ENCODE data around the gene BFSP1.

Gene BFSP1

DNA sequence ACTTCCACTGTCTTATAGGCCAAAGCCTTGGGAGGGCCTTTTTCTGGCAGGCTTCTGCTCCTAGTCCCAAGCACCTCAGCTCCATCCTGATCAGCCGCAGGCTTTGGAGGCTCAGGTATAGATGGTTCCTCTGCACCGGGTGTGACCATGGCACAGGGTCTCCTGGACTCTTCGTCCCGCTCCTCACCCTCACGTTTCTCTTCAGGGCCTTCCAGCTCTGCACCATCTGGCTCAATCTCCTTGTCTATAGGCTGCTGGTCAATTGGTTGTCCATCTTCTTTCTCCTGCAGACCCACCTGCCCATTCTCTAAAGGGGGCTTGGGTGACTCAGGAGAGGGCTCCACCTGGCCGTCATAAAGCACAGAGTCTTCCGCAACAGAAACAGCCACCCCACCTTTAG is 37.0 kb downstream of the BFSP1 start:
- FAIRE-seq = no peak

GRCh38 chr20:17493173-17493572 is 38.0 kb downstream of the BFSP1 start:
- no peak for FAIRE-seq

DNA sequence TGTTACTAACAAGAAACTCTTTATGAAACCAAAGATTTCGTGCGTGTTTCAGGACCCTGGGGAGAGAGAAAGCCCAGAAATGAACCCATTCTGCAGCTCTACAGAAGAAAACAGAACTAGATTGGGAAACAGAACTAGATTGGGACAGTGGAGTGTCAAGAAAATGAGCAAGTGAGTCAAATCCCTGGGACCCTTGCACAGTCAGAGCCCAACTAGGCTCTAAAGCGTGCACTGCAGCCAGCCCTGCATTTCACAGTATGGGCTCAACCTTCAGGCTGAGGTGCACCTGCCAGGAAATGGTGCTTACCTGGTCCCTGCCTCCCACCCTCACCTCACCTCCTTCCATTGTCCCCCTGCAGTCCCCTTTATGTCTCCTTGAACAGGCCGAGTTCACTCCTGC is 39.7 kb downstream of the BFSP1 start:
- no peak for FAIRE-seq

DNA sequence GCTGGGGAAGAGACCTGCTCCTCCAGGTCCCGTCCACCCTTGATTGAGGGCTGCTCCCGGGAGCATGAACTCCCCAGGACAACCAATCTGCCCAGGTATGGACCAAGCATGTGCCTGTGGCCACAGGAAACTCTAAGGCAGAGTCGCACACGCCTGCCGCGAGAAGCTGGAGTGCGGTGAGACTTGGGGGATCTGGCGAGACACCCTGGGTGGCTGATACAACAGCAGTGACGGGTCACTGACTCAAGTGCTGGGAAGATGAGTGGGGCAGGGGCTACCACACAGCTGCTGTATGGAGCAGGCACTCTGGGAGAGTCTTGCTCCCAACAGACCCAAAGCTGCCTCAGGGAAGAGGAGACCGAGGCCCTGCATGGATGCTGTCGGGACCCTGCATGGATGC is 40.1 kb downstream of the BFSP1 start:
- FAIRE-seq = no peak

- no peak for FAIRE-seq
Measured at GRCh38 chr20:17490501-17490900, 40.7 kb downstream of the BFSP1 start.

- no peak for FAIRE-seq
Measured at GRCh38 chr20:17488916-17489600, 42.1 kb downstream of the BFSP1 start.

GRCh38 chr20:17485017-17485416 is 46.2 kb downstream of the BFSP1 start:
- no peak for FAIRE-seq

GRCh38 chr20:17482536-17482935 is 48.6 kb downstream of the BFSP1 start:
- FAIRE-seq = no peak

GRCh38 chr20:17481661-17482060 is 49.5 kb downstream of the BFSP1 start:
- no peak for FAIRE-seq

GRCh38 chr20:17480696-17481095 is 50.5 kb downstream of the BFSP1 start:
- FAIRE-seq = no peak

DNA sequence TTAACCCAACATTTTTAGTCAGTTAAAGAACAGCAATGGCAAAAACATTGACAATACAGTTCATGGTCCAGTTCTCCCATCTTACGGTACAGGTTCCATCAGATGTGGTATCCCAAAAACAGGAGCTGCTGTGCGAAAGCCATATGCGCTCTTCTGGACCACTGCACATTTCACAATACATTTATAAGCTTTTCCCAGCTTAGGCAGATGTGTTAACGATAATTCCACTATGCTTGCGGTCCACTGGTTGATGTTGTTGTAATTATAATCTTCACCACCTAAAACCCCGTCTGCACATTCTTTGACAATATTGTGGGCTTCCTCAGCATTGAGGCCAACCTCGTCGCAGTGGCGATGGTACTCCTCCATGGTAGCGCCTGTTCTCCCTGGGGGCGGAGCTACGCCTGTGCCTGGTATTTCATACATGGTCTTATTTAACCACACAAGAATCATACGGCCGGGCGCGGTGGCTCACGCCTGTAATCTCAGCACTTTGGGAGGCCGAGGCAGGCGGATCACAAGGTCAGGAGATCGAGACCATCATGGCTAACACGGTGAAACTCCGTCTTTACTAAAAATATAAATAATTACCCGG is 52.0 kb downstream of the BFSP1 start:
- no peak for FAIRE-seq

DNA sequence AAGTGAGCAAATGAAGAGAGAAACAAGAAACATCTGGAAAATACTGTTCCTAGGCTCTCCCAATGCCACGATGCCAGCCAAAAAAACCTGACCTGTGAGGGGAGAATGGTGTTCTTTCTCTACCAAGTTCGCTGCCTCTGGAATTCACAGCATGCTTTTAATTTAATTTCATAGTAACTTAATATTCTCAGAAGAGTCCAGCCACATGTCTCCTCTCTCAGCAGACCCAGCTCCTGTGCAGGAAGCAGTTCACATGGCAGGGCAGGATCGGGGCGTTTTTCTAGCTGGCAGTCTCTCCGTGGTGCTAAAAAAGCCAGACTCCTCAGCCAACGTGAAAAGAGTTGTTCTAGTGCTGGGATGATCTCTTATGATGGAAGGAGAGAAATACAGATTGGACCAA is 57.5 kb downstream of the BFSP1 start:
- no peak for FAIRE-seq

DNA sequence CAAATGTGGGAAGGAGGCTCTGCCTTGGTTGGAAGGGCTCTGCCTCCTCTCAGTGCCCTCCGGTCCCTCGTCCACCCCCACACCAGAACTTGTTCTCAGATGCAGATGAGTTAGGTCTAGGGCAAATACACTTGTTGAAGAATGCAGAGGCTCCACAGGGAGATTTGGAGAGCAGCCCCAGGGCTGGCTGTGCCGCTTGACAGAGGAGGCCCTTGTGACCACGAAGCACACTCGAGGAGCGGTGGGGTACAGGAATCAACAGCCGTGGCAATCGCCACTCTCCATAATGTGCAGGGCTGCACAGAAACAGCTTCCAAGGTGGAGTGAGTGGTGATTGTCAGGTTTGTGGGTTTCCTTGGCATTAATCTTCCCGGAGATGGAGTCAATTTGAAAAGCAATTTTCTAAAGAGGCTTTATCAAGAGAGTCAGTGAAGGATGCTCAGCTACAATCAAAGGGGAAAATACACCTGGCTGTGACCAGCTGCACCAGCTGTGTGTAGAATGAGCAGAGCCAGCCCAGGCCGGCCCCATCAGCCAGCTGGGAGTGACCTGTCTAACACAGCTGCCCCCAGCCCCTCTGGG is 59.5 kb downstream of the BFSP1 start:
- FAIRE-seq = no peak

- FAIRE-seq = no peak
Measured at GRCh38 chr20:17470973-17471372, 60.2 kb downstream of the BFSP1 start.

DNA sequence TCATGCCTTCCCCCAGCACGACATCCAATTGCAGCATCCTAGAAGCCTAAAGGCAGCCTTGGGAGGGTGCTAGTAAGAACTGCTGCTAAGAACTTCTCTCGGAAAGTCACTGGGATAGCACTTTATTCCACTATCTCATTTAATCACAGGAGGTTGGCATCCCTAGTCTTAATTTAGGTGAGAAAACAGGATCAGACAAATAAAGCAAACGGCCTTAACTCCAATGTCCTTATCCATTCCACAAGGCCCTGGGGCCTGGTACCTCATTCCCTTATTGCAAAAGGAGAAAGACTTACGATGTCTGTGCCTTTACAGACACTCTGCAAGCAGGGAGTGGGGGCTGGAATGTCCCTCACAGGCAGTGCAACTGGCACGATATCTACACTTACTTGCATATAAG is 60.7 kb downstream of the BFSP1 start:
- no peak for FAIRE-seq

GRCh38 chr20:17469246-17470030 is 61.7 kb downstream of the BFSP1 start:
- FAIRE-seq = no peak

DNA sequence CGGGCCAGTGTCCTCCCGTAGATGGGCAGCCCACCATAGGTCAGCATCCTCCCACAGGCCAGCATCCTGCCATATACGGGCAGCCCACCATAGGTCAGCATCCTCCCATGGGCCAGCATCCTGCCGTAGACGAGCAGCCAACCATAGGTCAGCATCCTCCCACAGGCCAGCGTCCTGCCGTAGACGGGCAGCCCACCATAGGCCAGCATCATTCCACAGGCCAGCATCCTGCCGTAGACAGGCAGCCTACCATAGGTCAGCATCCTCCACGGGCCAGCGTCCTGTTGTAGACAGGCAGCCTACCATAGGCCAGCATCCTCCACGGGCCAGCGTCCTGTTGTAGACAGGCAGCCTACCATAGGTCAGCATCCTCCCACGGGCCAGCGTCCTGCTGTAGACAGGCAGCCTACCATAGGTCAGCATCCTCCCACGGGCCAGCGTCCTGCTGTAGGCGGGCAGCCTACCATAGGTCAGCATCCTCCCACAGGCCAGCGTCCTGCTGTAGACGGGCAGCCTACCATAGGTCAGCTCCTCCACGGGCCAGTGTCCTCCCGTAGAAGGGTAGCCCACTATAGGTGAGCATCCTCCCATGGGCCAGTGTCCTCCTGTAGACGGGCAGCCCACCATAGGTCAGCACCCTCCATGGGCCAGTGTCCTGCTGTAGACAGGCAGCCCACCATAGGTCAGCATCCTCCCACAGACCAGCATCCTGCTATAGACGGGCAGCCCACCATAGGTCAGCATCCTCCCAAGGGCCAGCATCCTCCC is 62.9 kb downstream of the BFSP1 start:
- FAIRE-seq = no peak

GRCh38 chr20:17467120-17467655 is 64.0 kb downstream of the BFSP1 start:
- no peak for FAIRE-seq

DNA sequence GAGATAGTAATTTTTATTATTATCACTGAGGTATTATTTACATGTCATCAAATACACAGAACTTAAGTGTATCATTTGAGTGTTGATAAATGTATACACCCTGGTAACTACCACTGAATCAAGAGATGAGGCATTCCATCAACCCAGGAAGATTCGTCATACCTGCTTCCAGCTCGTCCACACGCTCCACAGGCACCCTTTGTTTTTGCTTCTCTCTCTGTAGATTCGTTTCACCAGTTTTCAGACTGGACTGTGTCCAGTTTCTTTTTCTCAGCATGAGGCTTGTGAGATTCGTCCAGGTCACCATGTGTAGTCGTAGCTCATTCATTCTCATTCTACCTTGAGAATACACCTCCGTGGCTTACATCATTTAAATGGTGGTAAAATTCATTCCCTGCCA is 64.5 kb downstream of the BFSP1 start:
- no peak for FAIRE-seq

DNA sequence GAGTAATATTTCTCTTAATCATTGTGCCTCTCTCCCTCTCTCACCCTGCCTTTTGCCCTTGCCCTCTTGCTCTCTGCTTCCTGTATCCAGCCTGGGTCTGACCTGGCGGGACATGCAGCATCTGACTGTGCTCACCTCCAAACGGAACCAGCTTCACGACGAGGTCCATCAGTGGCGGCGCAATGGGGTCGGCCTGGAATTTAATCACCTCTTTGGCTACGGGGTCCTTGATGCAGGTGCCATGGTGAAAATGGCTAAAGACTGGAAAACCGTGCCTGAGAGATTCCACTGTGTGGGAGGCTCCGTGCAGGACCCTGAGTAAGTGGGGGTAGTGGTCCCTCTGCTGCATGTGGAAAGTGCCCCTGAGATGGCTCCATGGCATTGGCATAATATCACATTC is 65.9 kb downstream of the BFSP1 start:
- no peak for FAIRE-seq

DNA sequence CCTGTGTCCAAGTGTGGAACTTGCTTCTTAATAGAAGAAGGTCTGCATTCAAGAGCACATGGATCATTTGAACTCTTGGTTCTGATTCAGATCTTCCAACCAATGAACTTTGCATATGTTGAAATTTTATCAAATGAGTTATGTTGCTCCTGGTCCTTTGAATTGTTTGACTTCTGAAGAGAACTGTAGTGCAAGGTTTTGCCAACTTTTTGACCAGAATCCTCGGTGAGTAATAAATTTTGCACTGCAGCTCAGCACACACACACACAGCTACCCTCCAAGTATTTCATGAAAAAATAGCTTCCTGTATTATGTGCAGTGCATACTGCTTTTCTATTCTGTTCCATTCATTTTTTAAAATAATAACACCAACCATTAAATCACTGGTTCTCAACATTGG is 67.5 kb downstream of the BFSP1 start:
- no peak for FAIRE-seq

- no peak for FAIRE-seq
Measured at GRCh38 chr20:17461941-17462340, 69.2 kb downstream of the BFSP1 start.

GRCh38 chr20:17460119-17460518 is 71.1 kb downstream of the BFSP1 start:
- FAIRE-seq = no peak
